IMR-90 (cell line): ENCODE data around the gene LRP11.

Experiments used
- CEBPB ChIP-seq: IDR thresholded peaks from 2 replicates; pipeline ENCODE4 v1.6.1; 2012; ENCODE audit warnings: low read depth, low read length, improper control_type of control experiment
- FOS ChIP-seq: fragments of 150-350 bp; IDR thresholded peaks from 2 replicates; pipeline ENCODE4 v1.6.1; 2016; ENCODE audit warnings: low read depth, low read length
- POLR2A ChIP-seq: IDR thresholded peaks from 2 replicates; pipeline ENCODE4 v1.6.1; 2012; ENCODE audit warnings: mild to moderate bottlenecking, low read depth, low read length
- RAD21 ChIP-seq: IDR thresholded peaks from 2 replicates; pipeline ENCODE4 v1.6.1; 2012; ENCODE audit warnings: low read length, improper control_type of control experiment
- SMC3 ChIP-seq: fragments of 150-350 bp; IDR thresholded peaks from 2 replicates; pipeline ENCODE4 v1.6.1; 2016; ENCODE audit warnings: low read depth, mild to moderate bottlenecking, antibody characterized with exemption, low read length, moderate library complexity
- TF ChIP-seq, protein P1 (sequence below): conservative IDR thresholded peaks from 2 replicates; pipeline ENCODE4 v1.5.1; 2012; ENCODE audit warnings: mild to moderate bottlenecking, low read depth, low read length, improper control_type of control experiment

DNA sequence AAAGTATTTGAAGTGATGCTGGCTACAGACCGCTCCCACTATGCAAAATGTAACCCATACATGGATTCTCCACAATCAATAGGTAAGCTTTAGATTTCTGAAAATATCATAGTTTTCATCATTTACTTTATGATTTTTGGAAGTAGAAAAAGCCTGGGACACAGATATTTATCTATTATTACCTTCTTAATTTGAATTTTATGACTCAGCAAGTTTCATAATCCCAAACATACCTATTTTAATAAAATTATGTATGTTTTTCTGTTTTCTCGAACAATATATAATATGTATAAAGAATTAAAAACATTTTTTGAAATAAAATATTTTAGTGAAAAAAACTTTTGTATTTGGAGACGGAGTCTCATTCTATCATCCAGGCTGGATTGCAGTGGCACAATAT is 93.0 kb downstream of the LRP11 start:
- TF ChIP-seq, protein P1, sequence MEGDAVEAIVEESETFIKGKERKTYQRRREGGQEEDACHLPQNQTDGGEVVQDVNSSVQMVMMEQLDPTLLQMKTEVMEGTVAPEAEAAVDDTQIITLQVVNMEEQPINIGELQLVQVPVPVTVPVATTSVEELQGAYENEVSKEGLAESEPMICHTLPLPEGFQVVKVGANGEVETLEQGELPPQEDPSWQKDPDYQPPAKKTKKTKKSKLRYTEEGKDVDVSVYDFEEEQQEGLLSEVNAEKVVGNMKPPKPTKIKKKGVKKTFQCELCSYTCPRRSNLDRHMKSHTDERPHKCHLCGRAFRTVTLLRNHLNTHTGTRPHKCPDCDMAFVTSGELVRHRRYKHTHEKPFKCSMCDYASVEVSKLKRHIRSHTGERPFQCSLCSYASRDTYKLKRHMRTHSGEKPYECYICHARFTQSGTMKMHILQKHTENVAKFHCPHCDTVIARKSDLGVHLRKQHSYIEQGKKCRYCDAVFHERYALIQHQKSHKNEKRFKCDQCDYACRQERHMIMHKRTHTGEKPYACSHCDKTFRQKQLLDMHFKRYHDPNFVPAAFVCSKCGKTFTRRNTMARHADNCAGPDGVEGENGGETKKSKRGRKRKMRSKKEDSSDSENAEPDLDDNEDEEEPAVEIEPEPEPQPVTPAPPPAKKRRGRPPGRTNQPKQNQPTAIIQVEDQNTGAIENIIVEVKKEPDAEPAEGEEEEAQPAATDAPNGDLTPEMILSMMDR = no peak
- TF ChIP-seq RAD21 (no peak), SMC3 (no peak), POLR2A (no peak), FOS (no peak), CEBPB (no peak)
